WTC11 (cell line): ENCODE measurements around the gene DCAF11. TPM values are rescaled to one million over a fixed set of nuclear protein-coding genes. Genes with fewer than 3 reads are reported as not detected.
A peak's percentile ranks its signal among the peaks of the same experiment; 100 is the strongest.

Experiments
- ATAC-seq: fragments of 200-7000 bp; cut with Tn5 transposase; 2 replicates; pipeline ENCODE4 v1.10.0; 2021; ENCODE audit warnings: mild to moderate bottlenecking, moderate library complexity
- CTCF ChIA-PET: fragments of 300-600 bp; sonication (Branson Sonifier 250); formaldehyde crosslinking; loops from one replicate; lab custom pipeline; 2021; ENCODE audit warnings: antibody characterized with exemption; lab: Charles Lee
- POLR2A ChIA-PET: fragments of 350-600 bp; sonication (Branson Sonifier 250); formaldehyde crosslinking; loops from one replicate; lab custom pipeline; 2021; ENCODE audit warnings: antibody characterized with exemption; lab: Charles Lee
- DNase-seq: peaks from one replicate; pipeline ENCODE4 v3.0.0; 2021; ENCODE audit warnings: low spot score
- H3K27ac Mint-ChIP-seq: 2 replicates; pipeline ENCODE4 v1.8.0; 2021; ENCODE audit warnings: mixed read lengths
- H3K27me3 Mint-ChIP-seq: 2 replicates; pipeline ENCODE4 v1.8.0; 2021; ENCODE audit warnings: low read depth, mild to moderate bottlenecking, moderate library complexity, mixed read lengths
- H3K36me3 Mint-ChIP-seq: 2 replicates; pipeline ENCODE4 v1.8.0; 2021; ENCODE audit warnings: mixed read lengths
- H3K4me1 Mint-ChIP-seq: 2 replicates; pipeline ENCODE4 v1.8.0; 2022; ENCODE audit warnings: mixed read lengths
- H3K4me3 Mint-ChIP-seq: 2 replicates; pipeline ENCODE4 v1.8.0; 2021; ENCODE audit warnings: mild to moderate bottlenecking, moderate library complexity, mixed read lengths
- H3K9me3 Mint-ChIP-seq: 2 replicates; pipeline ENCODE4 v1.8.0; 2021; ENCODE audit warnings: mixed read lengths
- CBFB ChIP-seq: sonication (generic); formaldehyde crosslinking; IDR thresholded peaks from 2 replicates; pipeline ENCODE4 v1.8.1; 2022; ENCODE audit warnings: mild to moderate bottlenecking, low read depth, missing genetic modification reagents
- E2F1 ChIP-seq: sonication (generic); formaldehyde crosslinking; IDR thresholded peaks from 2 replicates; pipeline ENCODE4 v1.8.0; 2022; ENCODE audit warnings: mild to moderate bottlenecking, missing genetic modification reagents
- GABPB1 ChIP-seq: sonication (generic); formaldehyde crosslinking; IDR thresholded peaks from 2 replicates; pipeline ENCODE4 v1.8.1; 2023; ENCODE audit warnings: mild to moderate bottlenecking, missing genetic modification reagents
- GRHL2 ChIP-seq: fragments of 250-450 bp; sonication (Bioruptor Pico); IDR thresholded peaks from 2 replicates; pipeline ENCODE4 v1.8.0; 2022; ENCODE audit warnings: mild to moderate bottlenecking, moderate library complexity; ENCODE audit not compliant: insufficient replicate concordance, severe bottlenecking
- JAZF1 ChIP-seq: fragments of 250-450 bp; sonication (Bioruptor Pico); IDR thresholded peaks from 2 replicates; pipeline ENCODE4 v1.9.0; 2021; ENCODE audit warnings: moderate library complexity, mild to moderate bottlenecking, inconsistent platforms
- MAX ChIP-seq: sonication (generic); formaldehyde crosslinking; IDR thresholded peaks from 2 replicates; pipeline ENCODE4 v1.8.0; 2022; ENCODE audit warnings: mild to moderate bottlenecking, missing genetic modification reagents
- MXD4 ChIP-seq: fragments of 250-450 bp; sonication (Bioruptor Pico); IDR thresholded peaks from 2 replicates; pipeline ENCODE4 v1.8.0; 2021; ENCODE audit warnings: mild to moderate bottlenecking, moderate library complexity, borderline replicate concordance
- MYBL2 ChIP-seq: sonication (generic); formaldehyde crosslinking; IDR thresholded peaks from 2 replicates; pipeline ENCODE4 v1.8.1; 2023; ENCODE audit warnings: mild to moderate bottlenecking, moderate library complexity, missing genetic modification reagents
- NFE2L1 ChIP-seq: sonication (generic); formaldehyde crosslinking; IDR thresholded peaks from 2 replicates; pipeline ENCODE4 v1.8.1; 2023; ENCODE audit warnings: missing genetic modification reagents
- SMAD3 ChIP-seq: sonication (generic); formaldehyde crosslinking; IDR thresholded peaks from 2 replicates; pipeline ENCODE4 v1.8.0; 2022; ENCODE audit warnings: missing genetic modification reagents, mild to moderate bottlenecking, borderline replicate concordance
- SP1 ChIP-seq: sonication (generic); formaldehyde crosslinking; conservative IDR thresholded peaks from 2 replicates; pipeline ENCODE4 v1.8.1; 2022; ENCODE audit warnings: missing genetic modification reagents
- USF2 ChIP-seq: sonication (generic); formaldehyde crosslinking; IDR thresholded peaks from 2 replicates; pipeline ENCODE4 v1.8.1; 2023; ENCODE audit warnings: mild to moderate bottlenecking, missing genetic modification reagents, moderate library complexity
- ZBTB21 ChIP-seq: sonication (generic); formaldehyde crosslinking; IDR thresholded peaks from 2 replicates; pipeline ENCODE4 v1.8.1; 2023; ENCODE audit warnings: mild to moderate bottlenecking, missing genetic modification reagents, borderline replicate concordance
- ZNF121 ChIP-seq: sonication (generic); formaldehyde crosslinking; IDR thresholded peaks from 2 replicates; pipeline ENCODE4 v1.8.0; 2023; ENCODE audit warnings: missing genetic modification reagents
- ZNF219 ChIP-seq: sonication (generic); formaldehyde crosslinking; IDR thresholded peaks from 2 replicates; pipeline ENCODE4 v1.8.0; 2023; ENCODE audit warnings: missing genetic modification reagents, mild to moderate bottlenecking, borderline replicate concordance
- ZNF423 ChIP-seq: fragments of 250-450 bp; sonication (Bioruptor Pico); IDR thresholded peaks from 2 replicates; pipeline ENCODE4 v2.1.2; 2022; ENCODE audit warnings: mild to moderate bottlenecking, moderate library complexity
- total RNA-seq: library from RNA; stranded (reverse); gene quantifications from 3 replicates; pipeline ENCODE4 v1.2.3, GENCODE V29; 2021
- TF ChIP-seq, protein P1 (sequence below): sonication (generic); formaldehyde crosslinking; IDR thresholded peaks from 2 replicates; pipeline ENCODE4 v1.8.1; 2022; ENCODE audit warnings: missing genetic modification reagents, borderline replicate concordance
- TF ChIP-seq, protein P2 (sequence below): sonication (generic); formaldehyde crosslinking; IDR thresholded peaks from 2 replicates; pipeline ENCODE4 v1.8.0; 2023; ENCODE audit warnings: missing genetic modification reagents, mild to moderate bottlenecking, borderline replicate concordance
- TF ChIP-seq, protein P3 (sequence below): sonication (generic); formaldehyde crosslinking; IDR thresholded peaks from 2 replicates; pipeline ENCODE4 v1.8.1; 2023; ENCODE audit warnings: mild to moderate bottlenecking, missing genetic modification reagents
- TF ChIP-seq, protein P4 (sequence below): sonication (generic); formaldehyde crosslinking; IDR thresholded peaks from 2 replicates; pipeline ENCODE4 v1.8.1; 2023; ENCODE audit warnings: mild to moderate bottlenecking, moderate library complexity, missing genetic modification reagents

The DCAF11 gene
- total RNA-seq, 1 experiment from 2014 or later, result 73.6 TPM

DNA sequence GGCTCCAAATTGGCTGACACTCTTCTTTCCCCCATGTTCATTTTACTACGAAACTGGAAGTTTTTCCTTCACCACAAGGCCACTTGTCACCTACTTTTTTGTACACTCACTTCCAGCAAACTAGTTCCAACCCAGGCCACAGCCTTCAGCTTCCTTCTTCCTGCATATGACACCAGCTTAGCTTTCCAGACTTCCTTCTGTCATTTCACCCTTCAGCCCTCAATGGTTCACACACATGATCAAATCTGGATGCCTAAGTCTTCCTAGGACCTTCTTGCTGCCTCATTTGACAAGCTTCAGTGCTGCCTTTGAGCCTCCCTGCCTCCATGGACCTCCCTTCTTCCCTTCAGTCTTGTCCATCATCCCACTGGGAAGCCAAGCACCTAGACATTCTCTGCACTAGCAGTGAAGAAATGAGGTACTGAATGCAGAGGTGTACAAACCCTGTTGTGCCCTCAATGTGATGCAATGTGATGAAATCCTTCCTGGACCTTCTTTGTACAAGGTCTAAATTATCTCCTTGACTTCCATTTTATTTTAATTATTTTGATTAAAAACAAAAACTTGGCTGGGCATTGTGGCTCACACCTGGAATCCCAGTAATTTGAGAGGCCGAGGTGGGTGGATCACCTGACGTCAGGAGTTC, 53.0 kb downstream of the DCAF11 start:
- ATAC-seq (no peak), DNase-seq (no peak)
- Mint-ChIP-seq H3K4me3 (no peak overlapping the region), H3K9me3 (no peaks in the 10 kb centered on the region), H3K4me1 (peaks cover 4% of the 10 kb centered on the region), H3K27ac (no peak overlapping the region), H3K27me3 (no peaks in the 10 kb centered on the region; the same call in none of the 2 replicates), H3K36me3 (peaks cover 7% of the 10 kb centered on the region)
- ChIA-PET POLR2A (no interaction called here), CTCF (no interaction called here)
- TF ChIP-seq CBFB (CRISPR knock-in tag), result no peak
- peak; percentile 86 for TF ChIP-seq GABPB1 (CRISPR knock-in tag)
- TF ChIP-seq, all 79 proteins: peak for 1

DNA sequence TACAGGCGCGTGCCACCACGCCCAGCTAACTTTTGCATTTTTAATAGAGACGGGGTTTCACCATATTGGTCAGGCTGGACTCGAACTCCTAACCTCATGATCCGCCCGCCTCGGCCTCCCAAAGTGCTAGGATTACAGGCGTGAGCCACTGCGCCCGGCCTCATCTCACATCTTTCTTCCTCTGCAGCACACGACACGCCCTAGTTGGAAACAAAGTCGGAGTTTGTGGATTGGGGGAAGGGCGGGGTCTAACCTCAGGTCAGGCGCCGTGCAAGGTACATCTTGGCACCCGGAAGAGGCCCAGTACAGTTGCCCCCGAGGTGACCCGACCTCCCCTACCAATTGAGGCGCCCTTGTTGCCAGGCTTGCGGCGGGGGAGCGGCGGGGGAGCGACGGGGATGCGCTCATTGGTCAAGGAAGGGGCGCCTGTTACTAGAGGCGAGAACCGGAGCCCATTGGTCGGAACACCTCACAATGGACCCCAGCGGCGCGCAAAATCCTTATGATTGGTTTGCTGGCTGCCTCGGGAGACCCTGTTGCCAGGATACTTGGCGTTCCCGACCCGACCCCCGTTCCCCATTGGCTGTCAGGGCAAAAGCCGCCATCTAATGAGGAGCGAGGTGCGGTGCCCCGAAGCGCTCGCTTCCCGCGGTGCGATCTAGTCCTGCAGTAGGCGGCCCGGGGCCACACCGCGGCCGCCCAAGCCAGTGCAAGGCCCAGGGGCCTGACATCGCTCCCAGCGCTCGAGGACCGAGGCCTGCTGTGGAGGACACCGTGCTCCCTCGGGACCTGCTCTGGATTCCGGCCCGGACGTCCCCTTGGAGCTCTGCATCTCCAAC, 57.1 kb downstream of the DCAF11 start, which contains the start of gene REC8:
Gene REC8 (plus strand): TSS at position 659 of the 839 bp plus-strand sequence. CDS start 473 bp downstream, outside the sequence.
- Mint-ChIP-seq H3K27ac (peak within 1 kb of the TSS; percentile 78), H3K4me3 (peak within 1 kb of the TSS; percentile 79), H3K4me1 (peaks cover 9% of the 10 kb centered on the region), H3K36me3 (no peaks in the 10 kb centered on the region), H3K27me3 (no peaks in the 10 kb centered on the region; the same call in none of the 2 replicates), H3K9me3 (no peaks in the 10 kb centered on the region)
- POLR2A ChIA-PET, result interaction anchor here (1.0 to 1.5 kb wide), 4 partner anchors 10 to 25 kb away, joined by 3 to 6 read pairs (median 4); partner anchors contain the start of genes IRF9, RNF31 and TM9SF1
- peak; percentile 99 for DNase-seq
- peak; percentile 94 for ATAC-seq
- CTCF ChIA-PET, result interaction anchor here (0.7 to 3.1 kb wide), 9 partner anchors 11 to 113 kb away, joined by 3 to 18 read pairs (median 3); partner anchors contain the start of genes DCAF11, IPO4, IRF9 and NRL
- TF ChIP-seq USF2 (CRISPR knock-in tag), result no peak
- no peak for TF ChIP-seq MXD4 (CRISPR knock-in tag)
- TF ChIP-seq, protein P1, sequence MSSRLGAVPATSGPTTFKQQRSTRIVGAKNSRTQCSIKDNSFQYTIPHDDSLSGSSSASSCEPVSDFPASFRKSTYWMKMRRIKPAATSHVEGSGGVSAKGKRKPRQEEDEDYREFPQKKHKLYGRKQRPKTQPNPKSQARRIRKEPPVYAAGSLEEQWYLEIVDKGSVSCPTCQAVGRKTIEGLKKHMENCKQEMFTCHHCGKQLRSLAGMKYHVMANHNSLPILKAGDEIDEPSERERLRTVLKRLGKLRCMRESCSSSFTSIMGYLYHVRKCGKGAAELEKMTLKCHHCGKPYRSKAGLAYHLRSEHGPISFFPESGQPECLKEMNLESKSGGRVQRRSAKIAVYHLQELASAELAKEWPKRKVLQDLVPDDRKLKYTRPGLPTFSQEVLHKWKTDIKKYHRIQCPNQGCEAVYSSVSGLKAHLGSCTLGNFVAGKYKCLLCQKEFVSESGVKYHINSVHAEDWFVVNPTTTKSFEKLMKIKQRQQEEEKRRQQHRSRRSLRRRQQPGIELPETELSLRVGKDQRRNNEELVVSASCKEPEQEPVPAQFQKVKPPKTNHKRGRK, result no peak
- no peak for TF ChIP-seq ZBTB21 (CRISPR knock-in tag)
- TF ChIP-seq MAX (CRISPR knock-in tag), result peak; percentile 85; the same call in 1 of the 2 replicates
- TF ChIP-seq ZNF219 (CRISPR knock-in tag), result no peak
- TF ChIP-seq GRHL2, result no peak
- TF ChIP-seq, protein P2, sequence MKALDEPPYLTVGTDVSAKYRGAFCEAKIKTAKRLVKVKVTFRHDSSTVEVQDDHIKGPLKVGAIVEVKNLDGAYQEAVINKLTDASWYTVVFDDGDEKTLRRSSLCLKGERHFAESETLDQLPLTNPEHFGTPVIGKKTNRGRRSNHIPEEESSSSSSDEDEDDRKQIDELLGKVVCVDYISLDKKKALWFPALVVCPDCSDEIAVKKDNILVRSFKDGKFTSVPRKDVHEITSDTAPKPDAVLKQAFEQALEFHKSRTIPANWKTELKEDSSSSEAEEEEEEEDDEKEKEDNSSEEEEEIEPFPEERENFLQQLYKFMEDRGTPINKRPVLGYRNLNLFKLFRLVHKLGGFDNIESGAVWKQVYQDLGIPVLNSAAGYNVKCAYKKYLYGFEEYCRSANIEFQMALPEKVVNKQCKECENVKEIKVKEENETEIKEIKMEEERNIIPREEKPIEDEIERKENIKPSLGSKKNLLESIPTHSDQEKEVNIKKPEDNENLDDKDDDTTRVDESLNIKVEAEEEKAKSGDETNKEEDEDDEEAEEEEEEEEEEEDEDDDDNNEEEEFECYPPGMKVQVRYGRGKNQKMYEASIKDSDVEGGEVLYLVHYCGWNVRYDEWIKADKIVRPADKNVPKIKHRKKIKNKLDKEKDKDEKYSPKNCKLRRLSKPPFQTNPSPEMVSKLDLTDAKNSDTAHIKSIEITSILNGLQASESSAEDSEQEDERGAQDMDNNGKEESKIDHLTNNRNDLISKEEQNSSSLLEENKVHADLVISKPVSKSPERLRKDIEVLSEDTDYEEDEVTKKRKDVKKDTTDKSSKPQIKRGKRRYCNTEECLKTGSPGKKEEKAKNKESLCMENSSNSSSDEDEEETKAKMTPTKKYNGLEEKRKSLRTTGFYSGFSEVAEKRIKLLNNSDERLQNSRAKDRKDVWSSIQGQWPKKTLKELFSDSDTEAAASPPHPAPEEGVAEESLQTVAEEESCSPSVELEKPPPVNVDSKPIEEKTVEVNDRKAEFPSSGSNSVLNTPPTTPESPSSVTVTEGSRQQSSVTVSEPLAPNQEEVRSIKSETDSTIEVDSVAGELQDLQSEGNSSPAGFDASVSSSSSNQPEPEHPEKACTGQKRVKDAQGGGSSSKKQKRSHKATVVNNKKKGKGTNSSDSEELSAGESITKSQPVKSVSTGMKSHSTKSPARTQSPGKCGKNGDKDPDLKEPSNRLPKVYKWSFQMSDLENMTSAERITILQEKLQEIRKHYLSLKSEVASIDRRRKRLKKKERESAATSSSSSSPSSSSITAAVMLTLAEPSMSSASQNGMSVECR (CRISPR knock-in tag), result 0 out of 2 replicates have a peak, but pooled peaks have one; percentile 41
- peak; percentile 0; the same call in 1 of the 2 replicates for TF ChIP-seq ZNF121 (CRISPR knock-in tag)
- TF ChIP-seq MYBL2 (CRISPR knock-in tag), result no peak
- peak; percentile 69 for TF ChIP-seq SP1
- TF ChIP-seq JAZF1 (CRISPR knock-in tag), result no peak
- TF ChIP-seq, protein P3, sequence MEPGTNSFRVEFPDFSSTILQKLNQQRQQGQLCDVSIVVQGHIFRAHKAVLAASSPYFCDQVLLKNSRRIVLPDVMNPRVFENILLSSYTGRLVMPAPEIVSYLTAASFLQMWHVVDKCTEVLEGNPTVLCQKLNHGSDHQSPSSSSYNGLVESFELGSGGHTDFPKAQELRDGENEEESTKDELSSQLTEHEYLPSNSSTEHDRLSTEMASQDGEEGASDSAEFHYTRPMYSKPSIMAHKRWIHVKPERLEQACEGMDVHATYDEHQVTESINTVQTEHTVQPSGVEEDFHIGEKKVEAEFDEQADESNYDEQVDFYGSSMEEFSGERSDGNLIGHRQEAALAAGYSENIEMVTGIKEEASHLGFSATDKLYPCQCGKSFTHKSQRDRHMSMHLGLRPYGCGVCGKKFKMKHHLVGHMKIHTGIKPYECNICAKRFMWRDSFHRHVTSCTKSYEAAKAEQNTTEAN (CRISPR knock-in tag), result no peak
- TF ChIP-seq, protein P4, sequence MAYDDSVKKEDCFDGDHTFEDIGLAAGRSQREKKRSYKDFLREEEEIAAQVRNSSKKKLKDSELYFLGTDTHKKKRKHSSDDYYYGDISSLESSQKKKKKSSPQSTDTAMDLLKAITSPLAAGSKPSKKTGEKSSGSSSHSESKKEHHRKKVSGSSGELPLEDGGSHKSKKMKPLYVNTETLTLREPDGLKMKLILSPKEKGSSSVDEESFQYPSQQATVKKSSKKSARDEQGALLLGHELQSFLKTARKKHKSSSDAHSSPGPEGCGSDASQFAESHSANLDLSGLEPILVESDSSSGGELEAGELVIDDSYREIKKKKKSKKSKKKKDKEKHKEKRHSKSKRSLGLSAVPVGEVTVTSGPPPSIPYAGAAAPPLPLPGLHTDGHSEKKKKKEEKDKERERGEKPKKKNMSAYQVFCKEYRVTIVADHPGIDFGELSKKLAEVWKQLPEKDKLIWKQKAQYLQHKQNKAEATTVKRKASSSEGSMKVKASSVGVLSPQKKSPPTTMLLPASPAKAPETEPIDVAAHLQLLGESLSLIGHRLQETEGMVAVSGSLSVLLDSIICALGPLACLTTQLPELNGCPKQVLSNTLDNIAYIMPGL (CRISPR knock-in tag), result no peak
- TF ChIP-seq E2F1 (CRISPR knock-in tag), result 0 out of 2 replicates have a peak, but pooled peaks have one; percentile 51
- TF ChIP-seq ZNF423 (CRISPR knock-in tag), result no peak
- no peak for TF ChIP-seq NFE2L1
- no peak for TF ChIP-seq CBFB (CRISPR knock-in tag)
- no peak for TF ChIP-seq SMAD3 (CRISPR knock-in tag)
